Hindlimb muscle (tissue), 1 donor: ENCODE measurements around the gene FCRL2. TPM values are rescaled to one million over a fixed set of nuclear protein-coding genes. Genes with fewer than 3 reads are reported as not detected.
"Not testable (repeated sequence)": the region's sequence is repeated elsewhere in the genome, so short reads cannot be mapped to it uniquely, and the experiment has no call there.

Experiments used
- DNase-seq: peaks from one replicate; pipeline ENCODE4 v3.0.0-alpha.2; 2013
- polyA plus RNA-seq: library from polyadenylated mRNA; unstranded; fragments of 120-200 nt; gene quantifications from one replicate; pipeline ENCODE4 v1.2.1, GENCODE V29; 2013; ENCODE audit not compliant: insufficient read length

The FCRL2 gene
- polyA plus RNA-seq, 1 donor, result not detected

DNA sequence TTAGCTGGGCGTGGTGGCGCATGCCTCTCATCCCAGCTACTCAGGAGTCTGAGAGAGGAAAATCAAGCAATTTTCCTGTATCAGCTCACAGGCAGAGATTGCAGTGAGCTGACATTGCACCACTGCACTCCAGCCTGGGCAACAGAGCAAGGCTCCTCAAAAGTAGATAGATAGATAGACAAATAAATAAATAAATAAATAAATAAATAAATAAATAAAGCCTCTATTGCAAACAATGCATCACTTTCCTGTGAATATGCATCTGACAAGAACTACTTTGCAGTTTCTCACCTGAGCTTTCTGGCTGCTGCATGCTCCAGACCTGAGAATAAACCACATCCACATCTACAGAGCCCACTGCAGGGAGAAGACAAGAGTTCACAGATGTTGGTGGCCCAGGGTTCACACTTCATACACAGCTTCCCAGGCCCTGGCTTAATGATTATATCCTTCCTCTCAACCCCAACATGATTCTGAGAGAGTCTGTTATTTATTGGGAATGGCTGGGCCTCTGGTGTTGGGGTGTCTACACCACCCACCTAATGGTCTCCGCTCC, 28.6 kb downstream of the FCRL2 start:
- no peak for DNase-seq

DNA sequence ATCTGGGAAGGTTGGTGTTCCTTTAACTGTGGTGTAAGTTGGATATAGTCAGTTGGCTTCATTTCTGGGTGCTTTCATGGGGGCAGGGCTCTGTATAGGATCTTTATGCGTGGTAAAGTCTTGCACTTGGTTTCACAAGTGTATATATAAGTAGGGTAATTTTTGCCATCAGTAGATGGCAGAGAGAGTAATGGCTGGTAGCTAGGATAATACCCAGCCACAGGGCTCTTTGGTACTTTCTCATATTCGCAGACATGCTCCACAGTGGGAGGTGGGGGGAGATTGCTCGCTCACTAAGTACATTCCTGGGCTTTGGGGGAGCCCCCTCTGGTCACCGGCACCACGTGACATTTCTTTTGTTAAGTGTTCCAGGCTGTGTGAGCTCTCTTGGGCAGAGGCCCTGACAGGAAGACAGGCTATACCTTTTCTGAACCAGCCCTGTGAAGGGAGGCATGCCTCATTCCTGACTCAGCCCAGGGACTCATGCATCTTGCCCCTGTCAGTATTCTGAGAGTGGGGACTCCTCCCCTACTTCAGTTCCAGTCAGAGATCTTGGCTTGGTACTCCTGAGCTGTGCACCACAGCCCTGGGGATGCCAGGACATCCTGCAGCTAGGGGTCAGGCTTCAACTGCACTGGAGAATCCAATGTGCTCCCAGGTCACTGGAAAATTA, 37.6 kb downstream of the FCRL2 start:
- no peak for DNase-seq

DNA sequence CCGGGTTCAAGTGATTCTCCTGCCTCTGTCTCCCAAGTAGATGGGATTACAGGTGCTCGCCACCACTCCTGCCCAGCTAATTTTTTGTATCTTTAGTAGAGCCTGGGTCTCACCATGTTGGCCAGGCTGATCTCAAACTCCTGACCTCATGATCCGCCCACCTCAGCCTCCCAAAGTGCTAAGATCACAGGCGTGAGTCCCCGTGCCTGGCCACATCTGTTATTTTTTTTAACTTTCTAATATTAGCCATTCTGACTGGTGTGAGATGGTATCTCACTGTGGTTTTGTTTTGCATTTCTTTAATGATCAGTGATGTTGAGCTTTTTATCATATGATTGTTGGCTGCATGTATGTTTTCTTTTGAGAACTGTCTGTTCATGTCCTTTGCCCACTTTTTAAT, 40.9 kb downstream of the FCRL2 start:
- DNase-seq, result not testable (repeated sequence)

DNA sequence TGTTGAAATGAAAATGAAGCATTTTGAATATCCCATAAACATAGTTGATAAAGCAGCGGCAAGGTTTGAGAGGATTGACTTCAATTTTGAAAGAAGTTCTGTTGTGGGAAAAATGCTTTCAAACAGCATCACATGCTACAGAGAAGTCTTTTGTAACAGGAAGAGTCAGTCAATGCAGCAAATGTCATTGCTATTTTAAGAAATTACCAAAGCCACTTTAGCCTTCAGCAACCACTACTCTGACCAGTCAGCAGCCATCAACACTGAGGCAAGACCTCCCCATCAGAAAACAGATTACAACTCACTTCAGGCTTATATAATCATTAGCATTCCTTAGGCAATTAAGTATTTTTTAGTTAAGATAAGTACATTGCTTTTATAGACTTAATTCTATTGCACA, 42.6 kb downstream of the FCRL2 start:
- no peak for DNase-seq

DNA sequence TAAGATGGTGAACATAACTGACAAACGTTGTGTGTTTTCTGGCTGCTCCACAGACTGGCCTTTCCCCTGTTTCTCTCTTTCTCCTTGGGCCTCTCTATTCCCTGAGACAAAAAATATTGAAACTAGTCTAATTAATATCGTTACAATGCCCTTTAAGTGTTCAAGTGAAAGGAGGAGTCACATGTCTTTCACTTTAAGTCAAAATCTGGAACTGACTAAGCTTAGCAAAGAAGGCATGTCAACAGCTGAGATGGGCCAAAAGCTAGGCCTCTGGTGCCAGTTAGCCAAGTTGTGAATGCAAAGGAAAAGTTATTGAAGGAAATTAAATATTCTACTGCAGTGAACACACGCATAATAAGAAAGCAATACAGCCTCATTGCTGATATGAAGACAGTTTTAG, 44.2 kb downstream of the FCRL2 start:
- no peak for DNase-seq

DNA sequence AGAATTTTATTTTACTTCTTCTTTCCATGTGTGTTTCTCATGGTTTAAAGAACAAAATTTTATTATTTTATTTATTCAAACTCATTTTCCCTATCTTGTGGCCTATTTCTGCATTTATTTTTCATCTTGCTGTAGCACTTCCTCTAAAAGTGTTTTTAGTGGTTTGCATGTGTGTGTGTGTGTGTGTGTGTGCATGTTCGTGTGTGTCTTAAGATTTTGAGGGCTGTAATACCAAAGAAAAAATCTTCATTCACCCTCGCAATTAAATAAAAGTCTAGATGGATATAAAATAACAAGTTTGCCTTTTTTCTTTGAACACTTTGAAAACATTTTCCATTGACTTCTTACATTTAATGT, 51.7 kb downstream of the FCRL2 start:
- DNase-seq, result no peak

DNA sequence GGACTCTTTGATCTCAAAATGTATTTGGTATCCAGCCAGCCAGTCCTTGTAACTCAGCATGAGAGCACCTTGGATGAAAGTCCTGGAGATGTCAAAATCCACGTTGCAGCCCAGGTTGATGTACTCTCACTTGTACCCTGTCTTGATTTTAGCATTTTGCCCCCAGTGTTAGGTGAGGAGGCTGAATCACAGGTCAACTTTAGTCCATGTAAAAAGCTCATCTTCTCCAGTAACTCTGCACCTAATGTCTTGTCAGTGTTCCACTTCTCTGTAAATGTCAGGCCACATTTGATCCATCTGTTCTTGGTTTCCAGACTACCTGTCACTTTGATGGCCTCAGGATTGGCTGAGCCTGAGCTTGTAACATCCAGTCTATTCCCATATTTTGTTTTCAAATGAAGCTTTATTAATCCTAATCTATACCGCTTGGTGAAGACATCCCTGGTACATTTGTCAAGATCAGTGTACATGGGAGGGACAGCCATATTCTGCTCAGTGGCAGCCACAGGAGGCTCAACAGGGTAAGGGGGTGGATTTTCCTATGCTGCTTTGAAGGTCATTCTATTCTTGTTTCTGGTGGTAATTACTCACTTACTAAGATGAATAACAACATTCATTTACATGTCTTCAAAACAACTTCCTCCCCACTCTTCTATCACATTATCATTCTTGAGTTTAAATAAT, 52.3 kb downstream of the FCRL2 start:
- no peak for DNase-seq

DNA sequence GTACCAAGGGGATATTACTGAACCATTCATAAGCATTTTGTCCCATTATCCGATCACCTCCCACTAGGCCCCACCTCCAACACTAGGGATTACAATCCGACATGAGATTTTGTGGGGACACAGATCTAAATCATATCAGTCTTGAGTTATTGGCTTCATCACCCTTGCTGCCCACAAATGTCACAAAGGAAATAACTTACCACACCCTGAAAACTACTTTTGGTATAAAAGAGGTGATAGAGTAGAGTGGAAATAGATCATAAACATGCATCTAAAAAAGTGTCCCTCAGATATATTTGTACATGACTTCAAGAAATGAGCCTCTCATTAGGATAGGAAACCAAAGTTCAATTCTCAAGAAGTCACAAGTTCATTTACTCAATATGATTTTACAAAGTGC, 53.8 kb downstream of the FCRL2 start:
- DNase-seq, result no peak

DNA sequence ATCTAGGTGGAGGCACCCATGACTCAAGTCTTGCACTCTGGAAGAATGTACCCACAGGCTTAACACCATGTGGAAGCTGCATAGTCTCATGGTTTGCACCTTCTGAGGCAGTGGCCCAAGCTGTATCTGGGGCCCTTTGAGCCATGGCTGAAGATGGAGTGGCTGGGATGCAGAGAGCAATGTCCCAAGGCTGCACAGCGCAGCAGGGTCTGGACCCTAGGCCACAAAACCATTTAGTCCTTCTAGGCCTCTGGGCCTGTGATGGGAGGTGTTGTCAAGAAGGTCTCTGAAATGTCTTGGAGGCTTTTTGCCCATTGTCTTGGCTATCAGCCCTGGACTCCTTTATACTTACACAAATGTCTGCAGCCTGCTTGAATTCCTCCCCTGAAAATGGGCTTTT, 54.9 kb downstream of the FCRL2 start:
- DNase-seq, result no peak

DNA sequence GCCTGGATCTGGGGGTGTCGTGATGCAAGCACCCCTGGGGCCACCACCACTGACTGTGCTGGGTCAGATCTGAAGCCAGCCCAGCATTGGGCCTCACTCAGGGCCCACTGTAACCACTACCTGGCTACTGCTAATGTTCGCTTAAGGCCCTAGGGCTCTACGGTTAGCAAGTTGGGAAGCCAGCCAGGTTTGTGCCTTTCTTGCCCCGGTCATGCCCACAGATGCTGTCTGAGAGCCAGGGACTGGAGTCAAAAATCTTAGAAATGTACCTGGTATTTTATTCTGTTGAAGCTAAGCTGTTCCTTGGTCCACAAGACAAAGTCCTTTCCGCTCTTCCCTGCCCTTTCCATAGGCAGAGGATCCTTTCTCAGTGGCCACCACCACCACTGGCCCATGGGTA, 61.2 kb downstream of the FCRL2 start:
- DNase-seq, result no peak

DNA sequence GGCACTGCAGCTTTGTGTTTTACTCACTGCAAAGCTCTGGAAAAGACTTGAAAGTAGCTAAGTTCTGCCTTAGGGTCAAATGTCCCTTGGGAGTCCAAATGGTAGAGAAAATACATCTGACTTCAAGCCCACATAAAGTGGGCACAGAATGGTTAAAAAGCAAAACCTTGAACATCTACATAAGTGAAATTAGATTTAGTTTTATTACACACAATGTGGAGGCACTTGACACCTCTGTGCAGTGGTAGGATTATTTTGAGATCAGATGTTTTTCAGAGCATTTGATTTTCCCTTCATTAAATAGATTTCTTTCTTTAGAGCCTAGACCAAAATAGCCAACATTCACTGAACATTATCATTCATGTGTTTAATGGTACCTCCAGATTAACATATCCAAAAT, 65.1 kb downstream of the FCRL2 start:
- no peak for DNase-seq

DNA sequence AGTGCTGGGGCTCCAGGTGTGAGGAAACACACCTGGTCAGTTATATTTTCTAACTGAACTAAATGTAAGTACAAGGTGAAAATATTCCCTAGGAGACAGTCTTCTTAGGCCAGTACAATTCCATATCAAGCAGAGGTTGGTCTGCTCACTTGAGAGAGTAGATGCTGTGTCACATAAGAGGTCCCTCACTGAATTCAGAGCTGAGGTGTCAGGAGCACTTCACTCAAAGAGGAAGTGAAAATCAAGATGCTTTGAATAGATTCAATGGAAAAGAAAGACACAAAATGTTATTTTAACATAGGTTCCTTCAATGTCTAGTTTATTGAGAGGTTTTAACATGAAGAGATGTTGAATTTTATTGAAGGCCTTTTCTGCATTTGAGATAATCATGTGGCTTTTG, 72.1 kb downstream of the FCRL2 start:
- no peak for DNase-seq

DNA sequence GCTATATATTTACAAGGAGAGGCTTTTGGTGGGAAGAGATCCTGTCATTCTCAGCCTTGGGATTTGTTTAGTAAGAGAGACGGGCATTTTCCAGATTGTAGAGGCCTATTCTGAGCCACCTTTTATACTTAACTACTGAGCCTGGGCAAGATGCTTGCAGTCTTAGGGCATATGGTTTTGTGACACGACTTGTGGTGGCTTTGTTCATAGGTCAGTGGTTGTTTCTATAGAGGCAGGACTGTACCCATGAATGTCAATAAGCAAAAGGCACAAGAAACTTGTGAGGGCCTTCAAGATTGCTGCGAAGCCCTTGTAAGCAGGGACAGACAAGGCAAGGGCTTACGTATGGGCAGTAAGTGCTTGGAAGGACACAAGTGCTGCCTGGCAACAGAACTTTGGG, 73.0 kb downstream of the FCRL2 start:
- DNase-seq, result no peak

DNA sequence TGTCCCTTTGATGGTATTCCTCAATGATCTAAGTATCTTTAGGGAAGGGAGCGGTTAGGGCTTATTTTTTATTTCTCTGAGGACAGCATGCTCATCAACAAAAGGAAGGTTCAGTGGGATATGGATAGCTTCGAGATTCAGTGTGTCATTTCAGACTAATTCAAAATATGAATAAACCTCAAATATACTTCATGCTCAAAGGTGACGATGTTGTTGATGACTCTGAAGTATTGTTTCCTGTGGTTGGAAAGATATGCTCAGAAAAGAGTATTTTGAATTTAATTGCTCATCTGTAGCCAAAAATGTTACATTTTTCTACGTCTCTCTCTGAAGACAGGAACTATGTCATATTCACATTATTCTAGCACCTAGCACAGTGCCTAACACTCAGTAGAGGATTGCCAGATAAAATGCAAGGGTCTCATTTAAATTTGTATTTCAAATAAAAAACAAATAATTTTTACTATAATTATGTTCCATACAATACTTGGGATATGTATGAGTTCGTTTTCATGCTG, 74.6 kb downstream of the FCRL2 start:
- DNase-seq, result no peak

DNA sequence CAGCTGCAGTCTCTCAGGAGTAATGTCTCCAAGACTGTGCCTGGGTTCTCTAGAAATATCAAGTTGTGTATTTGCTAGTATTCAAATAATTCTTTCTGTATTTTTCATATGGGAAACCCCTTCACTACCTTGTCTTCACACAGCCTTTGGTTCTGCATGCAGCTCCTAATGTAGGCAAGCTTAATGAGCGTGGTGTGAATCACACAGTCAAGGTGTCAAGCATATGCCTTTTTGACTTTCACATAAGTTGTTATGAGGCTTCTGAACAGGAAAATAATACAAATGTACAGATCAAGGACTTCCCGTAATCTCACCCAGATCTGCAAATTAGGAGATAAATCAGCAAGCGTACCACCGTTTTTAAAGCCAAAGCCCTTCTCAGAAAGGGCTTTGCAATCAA, 76.2 kb downstream of the FCRL2 start, which contains the start of gene FCRL3:
TSS of gene FCRL3 (minus strand) at position 38 of the 400 bp plus-strand sequence. CDS start 280 bp downstream, outside the sequence.
- DNase-seq, result no peak

DNA sequence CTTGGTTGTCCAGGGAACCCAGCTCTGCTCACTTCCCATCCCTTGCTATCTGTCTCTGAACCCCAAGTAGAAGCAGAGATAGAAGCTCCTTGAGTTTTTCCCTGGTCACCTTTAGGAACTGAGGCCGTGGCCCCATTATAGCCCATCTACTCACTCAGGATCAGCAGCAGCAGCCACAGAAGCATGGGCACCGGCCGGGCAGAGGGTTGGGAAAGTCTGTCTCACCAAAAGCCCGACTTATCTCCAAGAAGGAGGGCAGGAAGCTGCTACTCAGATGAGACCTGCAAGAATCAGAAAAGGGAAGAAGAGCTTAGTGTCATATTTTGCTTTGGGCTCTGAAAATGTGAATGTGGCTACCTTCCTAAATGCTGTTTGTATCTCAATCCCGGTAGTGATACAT, 76.6 kb downstream of the FCRL2 start:
- no peak for DNase-seq

DNA sequence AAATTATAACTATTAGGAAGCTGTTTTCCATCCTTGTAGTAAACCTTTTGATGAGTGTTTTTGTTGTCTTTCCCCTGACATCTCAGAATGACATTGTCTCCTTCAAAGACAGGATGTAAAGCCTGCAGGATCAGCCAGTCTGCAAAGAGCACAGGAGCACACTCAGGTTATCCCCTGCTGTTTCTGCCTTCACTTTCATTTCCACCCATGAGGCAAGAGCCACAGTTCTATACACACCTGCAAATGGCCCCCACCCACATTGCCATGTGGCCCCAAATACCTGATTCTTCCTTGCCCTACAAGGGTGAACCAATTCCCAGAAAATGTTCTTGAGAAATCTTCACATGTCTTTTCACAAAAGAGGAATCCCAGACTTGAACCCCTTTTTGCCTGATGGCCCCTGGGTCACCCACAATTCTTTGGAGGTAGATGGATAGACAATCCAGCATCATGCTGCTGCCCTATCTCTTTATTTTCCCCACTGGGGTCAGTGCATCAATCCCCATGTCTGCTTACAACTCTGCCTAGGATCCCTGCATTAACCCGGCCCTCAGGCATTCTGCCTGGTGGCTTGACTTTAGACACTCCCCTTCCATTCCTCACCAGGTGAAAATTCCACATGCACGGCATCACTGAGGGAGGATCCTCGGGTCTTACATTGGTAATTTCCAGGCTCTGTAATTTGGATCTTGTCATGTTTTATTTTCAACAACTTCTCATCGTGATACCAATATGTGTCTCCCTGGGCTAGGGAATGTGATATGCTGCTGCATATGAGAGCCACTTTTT, 79.0 kb downstream of the FCRL2 start:
- no peak for DNase-seq

DNA sequence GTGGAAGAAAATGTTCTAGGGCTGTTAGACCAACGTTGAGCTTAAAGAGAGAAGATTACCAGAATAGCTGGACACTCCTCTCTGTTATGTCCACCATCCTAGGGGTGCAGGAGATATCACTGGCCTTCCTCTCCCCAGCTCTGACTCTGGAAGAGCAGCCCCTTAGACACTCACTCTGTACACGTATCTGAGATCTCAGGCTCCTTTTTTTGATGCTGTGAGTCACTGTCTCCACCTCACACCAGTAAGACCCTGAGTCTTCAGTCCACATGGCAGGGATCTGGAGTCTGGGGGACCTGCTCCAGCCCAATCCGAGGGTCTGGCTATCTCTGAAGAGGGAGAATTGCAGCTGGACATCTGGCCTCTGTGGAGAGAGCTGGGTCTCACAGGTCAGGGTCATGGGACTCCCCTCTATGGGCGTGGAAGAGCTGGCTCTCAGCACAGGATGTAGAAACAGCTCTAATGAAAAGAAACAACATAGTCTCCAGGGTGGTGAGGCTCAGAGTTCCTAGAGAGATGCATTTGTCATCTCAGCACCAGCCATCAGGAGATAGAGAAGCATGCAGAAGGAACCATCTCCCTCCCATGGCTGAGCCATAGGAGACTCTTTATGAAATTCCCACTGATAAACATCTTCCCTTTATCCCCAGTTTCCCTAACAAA, 79.8 kb downstream of the FCRL2 start:
- no peak for DNase-seq
